UCSD-AML1 (cell line): ENCODE measurements around the gene MAPK7.

Experiments used
- DNase-seq: peaks from one replicate; lab custom pipeline; 2025; ENCODE audit not compliant: unreplicated experiment; lab: John Stamatoyannopoulos, UW

MAPK7 gene

DNA sequence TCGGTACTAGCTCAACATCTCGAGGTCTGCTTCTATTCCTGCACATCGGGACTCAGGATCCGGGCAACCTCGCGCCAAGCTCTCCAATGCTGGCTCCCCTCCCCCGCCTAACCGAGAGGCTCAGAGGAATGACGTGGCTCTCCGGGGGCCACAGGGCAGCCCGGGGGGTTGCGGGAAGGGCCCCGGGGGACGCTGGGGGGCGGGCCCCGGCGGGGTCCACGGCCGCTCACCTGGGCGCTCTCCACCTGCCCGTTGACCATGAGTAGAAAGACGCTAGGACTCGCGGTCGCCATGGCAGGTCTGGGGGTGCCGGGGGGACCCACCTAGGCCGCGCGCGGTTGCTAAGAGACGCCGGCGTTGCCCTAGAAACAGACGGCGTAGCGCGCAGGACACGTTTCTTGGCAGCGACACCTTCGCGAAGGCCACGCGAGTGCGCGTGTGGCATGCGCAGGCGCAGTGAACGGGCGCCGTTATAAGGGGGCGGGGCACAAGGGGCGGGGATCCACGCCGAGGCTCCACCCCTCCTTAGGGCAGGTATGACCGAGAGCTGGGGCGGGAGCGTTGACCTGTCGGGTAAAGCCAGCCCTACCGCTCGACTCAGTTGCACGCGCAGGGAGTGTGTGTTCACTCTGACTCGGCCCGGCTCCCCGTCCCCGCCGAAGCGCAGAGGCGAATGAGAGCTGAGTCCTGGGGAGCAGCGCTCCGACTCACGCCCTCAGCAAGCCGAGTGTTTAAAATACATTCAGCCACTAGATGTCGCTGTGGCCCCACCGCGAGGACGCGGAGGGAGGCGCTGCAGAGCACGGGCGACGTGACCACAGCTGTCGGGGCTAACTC, 15.8 kb upstream of the MAPK7 start, which contains the start of gene B9D1:
B9D1 (minus strand) TSS at position 447 of the 837 bp plus-strand sequence; CDS start at position 293, 154 bp downstream.
- peak; percentile 93 for DNase-seq

GRCh38 chr17:19363114-19363438, 15.2 kb upstream of the MAPK7 start:
- no peak for DNase-seq

GRCh38 chr17:19363460-19364035, 14.8 kb upstream of the MAPK7 start:
- DNase-seq: no peak

DNA sequence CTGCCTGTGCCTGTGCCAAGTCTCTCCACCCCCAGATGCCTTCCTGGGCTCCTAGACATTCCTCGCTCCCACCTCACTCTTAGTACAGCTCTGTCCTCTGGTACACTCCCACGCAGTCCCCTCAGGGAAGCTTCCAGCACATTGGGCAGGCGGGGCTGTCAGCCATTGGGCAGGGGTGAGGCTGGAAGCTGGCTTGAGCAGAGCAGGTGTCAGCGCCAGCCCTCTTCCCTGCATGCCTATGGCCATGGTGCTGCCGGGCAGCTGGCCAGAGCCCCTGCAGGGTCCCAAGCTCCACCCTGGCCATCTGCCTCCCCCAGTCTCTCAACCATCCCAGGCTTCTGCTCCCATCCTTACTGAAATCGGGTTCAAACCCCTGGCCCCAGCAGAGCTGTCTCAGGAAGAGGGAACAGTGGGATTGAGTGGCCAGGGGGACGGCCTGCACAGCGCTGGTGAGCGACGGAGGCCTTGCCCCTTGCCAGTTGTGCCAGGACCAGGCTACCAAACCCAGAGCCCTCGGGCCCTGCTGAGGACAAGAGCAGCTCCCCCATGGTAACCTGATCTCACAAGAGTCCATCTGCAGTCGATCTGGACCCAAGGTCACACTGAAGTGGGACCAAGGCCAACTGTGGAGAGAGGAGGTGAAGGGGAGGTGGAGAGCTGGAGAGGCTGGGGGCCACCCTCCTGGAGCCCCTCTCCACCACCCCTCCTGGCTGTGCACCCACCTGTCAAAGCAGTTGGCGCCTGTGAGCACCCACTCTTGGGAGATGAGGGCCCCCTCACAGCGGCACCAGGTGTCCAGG, 13.4 kb upstream of the MAPK7 start:
- no peak for DNase-seq

- no peak for DNase-seq
These were observed 12.8 kb upstream of the MAPK7 start for GRCh38 chr17:19365499-19365817.

DNA sequence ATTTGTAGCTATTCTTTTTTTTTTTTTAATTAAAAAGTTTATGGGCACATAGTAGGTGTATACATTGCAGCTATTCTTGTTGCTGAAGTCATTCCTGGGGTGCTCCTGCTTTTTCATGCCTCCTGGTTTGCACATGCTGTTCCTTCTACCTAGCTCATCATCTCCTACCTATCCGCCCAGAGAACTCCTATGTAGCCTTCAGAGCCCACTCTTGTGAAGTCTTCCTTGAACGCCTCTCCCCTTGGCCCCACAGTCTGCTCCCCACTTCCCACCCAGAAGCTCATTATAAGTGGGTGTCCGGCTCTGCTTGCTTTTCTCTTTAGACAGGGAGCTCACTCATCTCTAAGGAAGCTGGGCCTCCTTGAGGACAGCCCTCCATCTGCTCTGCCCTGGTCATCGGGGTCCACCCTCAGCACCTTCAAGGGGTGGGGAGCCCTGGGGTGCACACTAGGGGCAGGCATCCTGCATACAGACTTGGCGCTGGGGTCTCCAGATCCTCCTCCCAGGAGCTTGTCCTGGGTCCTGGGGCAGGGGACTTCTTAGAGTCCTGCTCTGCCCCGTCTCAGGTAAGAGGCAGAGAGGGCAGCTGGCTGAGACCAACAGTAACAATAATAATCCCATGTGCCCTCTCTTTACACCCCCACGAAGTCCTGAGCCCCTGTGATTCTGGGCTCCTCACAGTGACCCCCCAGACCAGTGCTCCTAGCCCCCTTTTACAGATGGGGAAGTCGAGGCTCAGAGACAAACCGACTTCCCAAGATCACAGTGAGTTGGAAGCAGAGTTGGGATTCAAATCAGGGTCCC, 12.3 kb upstream of the MAPK7 start:
- no peak for DNase-seq

- no peak for DNase-seq
These were observed 11.7 kb upstream of the MAPK7 start for GRCh38 chr17:19366637-19366972.

DNA sequence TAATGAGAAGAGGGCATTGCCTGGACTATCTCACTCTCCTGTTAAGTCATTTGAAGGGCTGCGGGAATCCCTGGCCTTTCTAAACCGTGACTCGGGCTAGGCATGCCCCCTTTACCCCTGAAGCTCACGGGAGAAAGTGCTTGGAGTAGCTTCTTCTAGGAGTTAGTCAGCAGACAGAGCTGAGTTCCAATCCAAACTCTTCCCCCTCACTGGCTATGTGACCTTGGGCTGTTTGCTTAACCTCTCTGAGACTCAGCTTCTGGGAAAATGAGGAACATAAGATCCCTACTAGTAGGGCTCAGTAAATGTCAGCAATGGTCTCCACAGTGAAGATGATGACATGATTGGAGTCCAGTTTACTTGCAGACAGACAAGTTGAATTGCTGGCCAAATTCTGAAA, 10.1 kb upstream of the MAPK7 start:
- no peak for DNase-seq

GRCh38 chr17:19369107-19369778, 9.1 kb upstream of the MAPK7 start:
- no peak for DNase-seq

DNA sequence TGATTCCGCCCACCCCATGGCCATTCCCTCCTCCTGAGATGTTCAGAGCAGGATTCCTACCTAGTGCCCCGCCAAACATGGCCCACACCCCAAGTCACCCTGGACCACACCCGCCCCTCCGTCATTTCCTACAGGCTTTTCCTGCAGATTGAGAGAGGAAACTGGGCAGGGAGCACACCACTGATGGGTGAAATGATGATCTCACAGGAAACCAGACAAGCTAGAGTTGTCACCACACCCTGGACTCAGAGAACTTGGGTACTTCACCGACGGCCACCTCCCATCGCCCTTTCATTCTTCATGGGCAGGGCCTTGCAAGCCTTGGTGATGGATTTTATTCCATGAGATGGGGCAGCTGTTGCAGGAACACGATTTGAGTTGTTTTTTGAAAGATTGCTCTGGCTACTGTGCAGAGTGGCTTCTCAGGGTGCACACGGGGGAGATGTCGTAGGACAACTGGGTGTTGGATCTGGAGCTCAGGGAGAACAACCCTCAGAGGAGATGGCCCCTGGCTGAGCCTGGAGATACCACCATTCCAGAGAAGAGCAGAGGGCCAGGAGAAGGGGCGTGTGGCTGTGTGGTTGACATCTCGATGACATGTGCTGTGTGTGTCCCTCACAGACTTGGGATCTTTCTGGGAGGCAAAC, 8.3 kb upstream of the MAPK7 start:
- no peak for DNase-seq

GRCh38 chr17:19370493-19370960, 7.8 kb upstream of the MAPK7 start:
- peak; percentile 78 for DNase-seq

GRCh38 chr17:19371259-19372010, 6.9 kb upstream of the MAPK7 start:
- peak; percentile 51 for DNase-seq

GRCh38 chr17:19372011-19372370, 6.3 kb upstream of the MAPK7 start:
- no peak for DNase-seq

DNA sequence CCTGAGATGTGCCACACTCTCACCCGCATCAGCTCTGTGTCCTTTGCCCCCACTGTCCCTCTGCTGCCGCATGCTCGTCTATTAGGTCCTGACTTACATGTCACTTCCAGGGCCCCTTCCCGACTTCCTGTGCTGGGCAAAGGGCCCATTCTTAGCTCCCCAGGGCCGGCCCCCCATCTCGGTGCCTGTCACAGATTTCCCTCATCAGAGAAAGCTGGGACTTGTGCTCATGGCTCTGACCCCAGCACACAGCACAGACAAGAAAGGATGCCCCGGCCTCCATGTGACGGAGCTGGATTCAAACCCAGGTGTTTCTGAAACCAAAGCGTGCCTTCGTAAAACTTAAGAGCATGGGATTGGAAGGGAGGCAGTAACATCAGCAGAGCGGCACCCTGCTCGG, 5.9 kb upstream of the MAPK7 start:
- DNase-seq: no peak

- no peak for DNase-seq
These were observed 5.3 kb upstream of the MAPK7 start for GRCh38 chr17:19372866-19373504.

DNA sequence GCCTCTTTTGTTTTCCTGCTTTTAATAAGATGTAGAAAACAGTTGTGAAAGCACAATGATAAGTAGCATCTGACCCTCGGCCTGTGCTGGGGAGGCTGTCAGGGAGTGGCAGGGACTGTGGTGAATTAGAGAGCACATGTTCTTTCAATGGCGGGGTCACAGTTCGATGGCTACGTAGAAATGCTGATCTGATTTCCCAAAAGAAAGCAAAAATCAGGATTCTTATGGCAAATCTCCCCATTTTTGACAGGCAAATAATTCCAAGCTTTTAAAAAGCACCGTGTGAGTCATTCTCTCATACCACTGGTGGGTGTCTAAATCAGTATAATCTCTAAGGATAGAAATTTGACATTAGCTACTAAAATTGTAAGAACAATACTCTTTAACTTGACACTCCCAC, 4.2 kb upstream of the MAPK7 start:
- no peak for DNase-seq

GRCh38 chr17:19375732-19376131, 2.6 kb upstream of the MAPK7 start:
- DNase-seq: no peak

- no peak for DNase-seq
These were observed 1.5 kb upstream of the MAPK7 start for GRCh38 chr17:19376811-19377210.
